ENCODE results near the gene GPRC6A.
A peak's percentile ranks its signal among the peaks of the same experiment; 100 is the strongest.
"Not testable (repeated sequence)": the region's sequence is repeated elsewhere in the genome, so short reads cannot be mapped to it uniquely, and the experiment has no call there.

The GPRC6A gene

DNA sequence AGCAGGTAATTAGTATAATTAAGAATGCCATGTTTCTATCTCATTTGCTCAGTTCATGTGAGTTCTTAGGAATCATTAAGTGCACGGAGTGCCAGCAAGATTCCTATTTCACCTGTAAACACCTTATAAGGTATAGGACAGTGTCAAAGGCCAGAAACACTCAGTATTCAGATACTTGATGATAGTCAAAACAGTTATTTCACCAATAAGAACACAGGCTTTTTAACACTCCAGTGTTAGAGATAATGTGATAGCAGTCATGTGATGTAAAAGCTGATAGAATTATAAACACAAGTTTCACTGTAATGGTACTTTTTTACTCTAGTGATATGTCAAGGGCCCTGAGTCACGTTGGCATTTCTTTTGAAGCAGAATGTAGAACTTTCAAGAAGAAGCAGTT lies at the start of gene GPRC6A:
GPRC6A (minus strand) TSS at position 101 of the 400 bp plus-strand sequence; CDS start at position 31, 70 bp downstream.
- no peak for DNase-seq

GRCh38 chr6:116877743-116878142 lies 48.9 kb upstream of the GPRC6A start:
- DNase-seq, result no peak

GRCh38 chr6:116876635-116877611 lies 48.0 kb upstream of the GPRC6A start, which contains the start of gene RFX6:
Gene RFX6 (plus strand): TSS chr6:116877242. CDS start chr6:116877276, 34 bp downstream.
- DNase-seq, result no peak

GRCh38 chr6:116876107-116876506 lies 47.2 kb upstream of the GPRC6A start:
- DNase-seq, result no peak

GRCh38 chr6:116872771-116873170 lies 43.9 kb upstream of the GPRC6A start:
- no peak for DNase-seq

DNA sequence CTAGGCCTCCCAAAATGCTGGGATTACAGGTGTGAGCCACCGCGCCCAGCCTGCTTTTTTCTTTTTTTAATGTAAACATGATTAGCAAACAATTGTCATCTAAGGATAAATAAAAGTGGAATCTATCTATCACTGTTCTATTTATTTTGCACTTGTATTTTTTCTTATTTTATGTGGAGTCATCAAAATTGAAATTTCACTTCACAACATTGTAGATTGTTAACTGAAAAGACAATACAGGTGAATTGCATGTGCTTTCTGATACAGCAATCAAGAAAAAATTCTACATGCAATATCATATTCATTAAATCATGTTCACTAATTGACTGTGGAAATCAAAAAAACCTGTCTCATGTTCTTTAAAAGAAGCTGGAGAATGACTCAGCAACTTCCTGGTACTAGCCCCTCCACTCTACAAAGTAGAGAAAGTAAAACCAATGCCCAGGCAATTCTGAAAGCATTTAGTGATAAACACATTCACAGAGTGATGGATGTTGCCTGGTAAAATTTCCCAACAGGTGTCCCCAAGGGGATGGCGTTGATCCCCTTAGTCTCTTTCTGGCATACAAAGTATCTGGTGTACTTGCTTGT lies 37.5 kb upstream of the GPRC6A start:
- DNase-seq, result no peak

DNA sequence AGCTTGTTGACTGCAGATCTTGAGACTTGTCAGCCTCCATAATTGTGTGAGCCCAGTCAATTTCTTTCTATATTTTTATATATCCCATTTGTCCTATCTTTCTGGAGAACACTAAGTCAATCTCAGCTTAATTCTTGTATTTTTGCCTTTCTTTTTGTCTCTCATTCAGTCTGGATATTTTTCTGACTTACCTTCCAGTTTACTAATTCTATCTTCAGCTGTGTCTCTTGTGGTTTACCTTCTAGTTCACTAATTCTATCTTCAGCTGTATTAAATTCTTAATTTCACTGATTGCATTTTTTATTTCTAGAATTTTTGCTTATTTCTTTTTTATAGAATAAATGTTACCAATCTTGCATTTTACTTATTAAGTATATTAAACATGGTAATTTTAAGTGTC lies 30.4 kb upstream of the GPRC6A start:
- no peak for DNase-seq

- no peak for DNase-seq
These were observed 29.2 kb upstream of the GPRC6A start for GRCh38 chr6:116858060-116858459.

GRCh38 chr6:116847227-116847626 lies 18.3 kb upstream of the GPRC6A start:
- DNase-seq, result peak; percentile 22

GRCh38 chr6:116842459-116842858 lies 13.6 kb upstream of the GPRC6A start:
- no peak for DNase-seq

GRCh38 chr6:116840091-116840490 lies 11.2 kb upstream of the GPRC6A start:
- DNase-seq, result peak; percentile 26

DNA sequence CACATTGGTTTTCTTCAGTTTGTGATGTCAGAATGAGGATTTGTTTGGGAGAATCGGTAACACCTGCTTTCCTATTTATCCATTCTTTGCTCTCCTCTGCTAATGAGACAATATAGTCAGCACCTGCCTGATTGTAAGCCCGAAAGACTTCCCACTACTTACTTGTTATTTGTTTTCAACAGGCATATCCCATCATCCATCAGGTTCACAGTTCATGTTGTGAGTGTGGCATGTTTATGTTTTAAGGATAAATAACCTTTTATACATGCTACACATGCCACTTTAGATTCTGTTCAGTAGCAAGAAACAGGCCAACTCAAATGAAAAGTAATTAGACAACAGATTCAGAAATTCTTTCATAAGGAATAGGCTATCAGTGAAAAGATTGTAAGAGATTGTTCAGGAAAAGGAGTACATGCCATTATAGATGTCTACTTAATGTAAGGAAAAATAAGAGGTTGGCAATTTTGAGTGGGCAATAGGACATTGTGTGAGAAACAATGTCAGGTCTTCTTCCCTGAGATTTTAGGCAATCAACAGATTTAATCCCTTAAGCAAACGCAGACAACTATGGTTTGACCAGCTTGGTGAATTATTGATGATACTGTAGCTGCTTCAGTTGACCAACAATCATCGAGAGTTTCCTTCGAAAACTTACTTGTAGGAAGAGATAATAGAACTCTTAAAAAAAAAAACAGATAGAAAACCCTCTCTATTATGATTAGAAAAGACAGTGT lies 7.9 kb upstream of the GPRC6A start:
- no peak for DNase-seq

- not testable (repeated sequence) for DNase-seq
These were observed 5.6 kb upstream of the GPRC6A start for GRCh38 chr6:116834526-116834925.

DNA sequence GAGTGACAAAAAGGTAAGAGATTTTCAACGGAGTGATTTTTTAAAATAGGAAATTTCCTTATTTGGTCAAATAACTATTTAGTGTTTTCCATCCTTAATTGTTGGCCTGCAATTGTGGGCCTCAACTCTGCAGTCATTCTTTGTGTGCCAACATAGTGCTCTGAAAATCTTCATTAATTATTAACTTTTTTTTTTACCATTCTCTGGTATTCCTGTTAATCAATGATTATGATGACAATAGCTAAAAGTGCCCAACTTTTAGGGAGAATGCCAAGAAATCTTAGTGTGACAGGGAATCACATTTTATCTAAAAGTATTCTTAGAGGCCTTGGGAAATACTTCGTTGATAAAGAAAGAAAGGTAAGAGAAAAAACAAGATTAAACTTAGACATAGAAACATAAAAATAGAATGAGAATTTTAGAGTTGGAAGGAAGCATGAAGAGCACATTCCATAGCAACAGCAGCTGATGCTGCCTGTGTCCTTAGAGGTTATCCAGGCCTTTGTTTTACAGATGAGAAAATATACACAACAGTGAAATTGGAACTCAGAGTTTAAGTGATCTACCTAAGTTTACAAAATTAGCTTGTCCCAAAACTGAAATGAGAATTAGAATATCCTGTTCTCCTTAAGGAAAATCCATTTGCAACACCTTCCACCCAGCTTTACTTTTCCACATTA lies 1.2 kb downstream of the GPRC6A start:
- no peak for DNase-seq

- not testable (repeated sequence) for DNase-seq
These were observed 12.5 kb downstream of the GPRC6A start for GRCh38 chr6:116816336-116816735.

- DNase-seq, result no peak
These were observed 16.7 kb downstream of the GPRC6A start for GRCh38 chr6:116812051-116812650.

GRCh38 chr6:116801971-116802370 lies 26.9 kb downstream of the GPRC6A start:
- DNase-seq, result no peak

DNA sequence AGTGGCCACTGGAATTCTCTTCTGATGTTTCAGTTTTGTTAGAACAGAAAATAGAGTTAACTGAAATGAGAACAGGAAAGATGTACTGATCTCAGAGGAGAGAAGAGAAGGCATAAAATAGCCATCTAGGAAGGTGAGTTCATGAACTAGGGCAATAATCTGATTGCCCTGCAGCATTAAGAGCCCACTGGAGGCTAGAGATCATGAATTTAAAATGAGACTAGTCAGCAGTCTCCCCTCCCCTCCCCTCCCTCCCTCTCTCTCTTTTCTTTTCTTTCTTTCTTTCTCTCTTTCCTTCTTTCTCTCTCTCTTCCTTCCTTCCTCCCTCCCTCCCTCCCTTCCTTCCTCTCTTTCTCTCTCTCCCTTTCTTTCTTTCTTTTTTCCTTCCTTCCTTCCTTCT lies 28.9 kb downstream of the GPRC6A start:
- no peak for DNase-seq

DNA sequence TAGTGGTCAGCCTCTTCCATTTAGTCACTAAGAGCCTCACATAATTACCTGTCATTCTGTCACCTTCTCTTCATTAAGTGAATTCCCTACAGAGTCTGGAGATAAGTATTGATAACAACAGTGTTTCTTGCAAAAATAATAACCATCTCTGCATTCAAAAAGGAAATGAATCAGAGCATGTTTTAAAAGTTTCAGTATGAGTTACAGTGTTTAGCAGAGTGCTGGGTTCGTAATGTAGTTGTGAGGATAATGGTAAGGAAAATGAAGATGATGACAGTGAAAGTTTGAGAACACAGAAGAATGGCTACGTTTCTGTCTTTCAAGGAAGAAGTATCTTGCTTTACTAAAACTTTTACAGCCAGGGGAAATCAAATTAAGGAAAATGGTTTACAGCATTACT lies 31.3 kb downstream of the GPRC6A start:
- no peak for DNase-seq

DNA sequence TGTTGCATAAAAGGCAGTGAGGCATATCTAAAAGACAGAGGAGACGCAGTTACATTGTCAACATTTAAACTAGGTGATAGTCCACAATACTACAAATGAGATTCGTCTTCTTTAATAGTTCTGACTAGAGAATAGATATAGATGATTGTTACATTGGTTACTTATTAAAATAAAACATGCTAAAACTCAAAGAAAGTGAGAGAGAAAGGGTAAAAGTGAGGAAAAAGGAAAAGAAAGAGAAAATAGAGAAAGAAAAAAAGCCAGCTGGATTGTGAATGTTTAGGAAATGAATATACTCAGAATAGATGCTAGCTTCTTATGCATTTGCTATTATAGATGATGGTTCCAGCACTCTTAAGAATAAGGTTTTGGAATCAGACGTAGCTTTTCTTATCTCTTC lies 35.7 kb downstream of the GPRC6A start:
- no peak for DNase-seq

DNA sequence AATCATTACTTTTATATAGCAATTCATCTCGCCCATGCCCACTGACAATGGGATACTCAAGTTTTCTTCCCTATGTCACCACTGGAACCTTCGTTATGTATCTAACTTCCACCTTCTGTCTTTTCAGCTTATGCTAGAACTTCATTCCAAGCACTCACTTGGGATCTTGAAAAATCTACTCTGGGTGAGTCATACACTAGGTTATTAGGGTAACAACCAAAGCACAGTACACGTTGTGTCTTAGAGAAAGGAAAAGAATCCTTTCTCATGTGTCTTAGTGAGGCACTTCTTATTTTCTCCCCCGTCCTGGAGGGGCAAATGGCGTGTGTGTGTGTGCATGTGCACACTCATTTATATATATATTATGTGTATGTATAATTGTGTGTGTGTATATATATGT lies 45.0 kb downstream of the GPRC6A start:
- DNase-seq, result peak; percentile 1

- DNase-seq, result peak; percentile 12
These were observed 49.2 kb downstream of the GPRC6A start for GRCh38 chr6:116779573-116780164.
